Nucleus accumbens (tissue), 56 donors: Measurements from ENCODE around the gene FXYD3.

ENCODE experiments used
- DNase-seq, 56 donors: peaks; one replicate each; lab custom pipeline; 2025; lab: John Stamatoyannopoulos, UW

The FXYD3 gene

GRCh38 chr19:35171730-35172129 is 56.1 kb downstream of the FXYD3 start:
- no peak for DNase-seq
